Stomach (tissue), 4 donors: ENCODE measurements around the gene PLEKHG4B.
"Not testable (repeated sequence)": the region's sequence is repeated elsewhere in the genome, so short reads cannot be mapped to it uniquely, and the experiment has no call there.

Source experiments
- CTCF ChIP-seq, 7 experiments: fragments of 450-650 bp in 4 of 7; fragments of 200-600 bp in 3 of 7; sonication (generic) in 3 of 7; IDR thresholded peaks; one replicate each; pipeline ENCODE4 v1.5.1; 2016 to 2019; ENCODE audit warnings: antibody characterized with exemption in 7 of 7, control low read depth in 2 of 7, mild to moderate bottlenecking in 1 of 7
- EP300 ChIP-seq: sonication (generic); formaldehyde crosslinking; IDR thresholded peaks from one replicate; pipeline ENCODE4 v1.6.1; 2017; ENCODE audit warnings: antibody characterized with exemption
- POLR2A ChIP-seq, 4 donors: fragments of 450-650 bp; IDR thresholded peaks; one replicate each; pipeline ENCODE4 v1.6.1; 2016; ENCODE audit warnings: antibody characterized with exemption in 4 of 4, control low read depth in 2 of 4, mild to moderate bottlenecking in 1 of 4, moderate library complexity in 1 of 4
- POLR2AphosphoS5 ChIP-seq, 3 donors: sonication (generic); formaldehyde crosslinking; IDR thresholded peaks; one replicate each; pipeline ENCODE4 v1.6.1; 2016; ENCODE audit warnings: antibody characterized with exemption in 3 of 3

GRCh38 chr5:233426-233825 is 141.5 kb downstream of the PLEKHG4B start:
- TF ChIP-seq POLR2AphosphoS5 (IDR thresholded peaks at IDR 0.05); POLR2A (IDR thresholded peaks at IDR 0.05); CTCF (IDR thresholded peaks at IDR 0.05); EP300: not testable (repeated sequence)
